GM12878 (cell line): ENCODE measurements around the gene KLHDC2. TPM values are rescaled to one million over a fixed set of nuclear protein-coding genes. Genes with fewer than 3 reads are reported as not detected.
A peak's percentile ranks its signal among the peaks of the same experiment; 100 is the strongest.

Experiments used
- ATAC-seq: fragments of 200-7000 bp; cut with Tn5 transposase; 3 replicates; pipeline ENCODE4 v1.9.1; 2020; ENCODE audit warnings: mild to moderate bottlenecking, moderate library complexity
- BruUV-seq: library from RNA; stranded (reverse); fragments of 400-500 nt; replicated peaks from 2 replicates; lab custom pipeline; 2021; lab: Mats Ljungman, UMichigan
- CTCF ChIA-PET: fragments of 300-600 bp; sonication (Branson Sonifier 250); formaldehyde crosslinking; extraction: SDS; loops from one replicate; lab custom pipeline; 2021; ENCODE audit warnings: inconsistent platforms; lab: Yijun Ruan, JAX
- POLR2A ChIA-PET: fragments of 350-600 bp; formaldehyde crosslinking; extraction: SDS; loops from one replicate; lab custom pipeline; 2021; ENCODE audit warnings: inconsistent platforms; lab: Charles Lee
- RAD21 ChIA-PET: fragments of 300-600 bp; sonication (Branson Sonifier 250); formaldehyde crosslinking; loops from one replicate; lab custom pipeline; 2023; ENCODE audit warnings: antibody characterized with exemption; ENCODE audit not compliant: unreplicated experiment; lab: Charles Lee
- SMC1A ChIA-PET: fragments of 300-600 bp; sonication (Branson Sonifier 250); formaldehyde crosslinking; loops from one replicate; lab custom pipeline; 2023; ENCODE audit not compliant: unreplicated experiment, uncharacterized antibody; lab: Charles Lee
- DNase-seq: peaks from one replicate; pipeline ENCODE4 v3.0.0-alpha.2; 2011; ENCODE audit warnings: low read depth, low spot score
- FAIRE-seq: peaks from 3 replicates; lab custom pipeline; 2011; peaks lifted over from hg19 to GRCh38; lab: Jason Lieb, UNC
- H2AFZ ChIP-seq: 2 replicates; pipeline ENCODE4 v1.6.0; 2011; ENCODE audit warnings: low read depth, low read length, control low read depth; ENCODE audit not compliant: control insufficient read depth
- H3K27ac ChIP-seq: 2 replicates; pipeline ENCODE4 v1.5.1; 2011; ENCODE audit warnings: control low read depth; ENCODE audit not compliant: control insufficient read depth, insufficient read depth
- H3K27me3 ChIP-seq, 2 experiments: replicated peaks in 1 of 2; 2 replicates each; pipeline versions ENCODE4 v1.6.0 to v1.6.1; 2011; ENCODE audit warnings: low read length in 1 of 2; ENCODE audit not compliant: control insufficient read depth in 2 of 2, insufficient read depth in 2 of 2
- H3K36me3 ChIP-seq, 2 experiments: 2 replicates each; pipeline ENCODE4 v1.5.1; 2011; ENCODE audit warnings: low read length in 1 of 2; ENCODE audit not compliant: control insufficient read depth in 2 of 2, insufficient read depth in 2 of 2
- H3K4me1 ChIP-seq: 2 replicates; pipeline ENCODE4 v1.6.1; 2011; ENCODE audit warnings: mild to moderate bottlenecking, low read length, moderate library complexity, mixed read lengths; ENCODE audit not compliant: control insufficient read depth, insufficient read depth
- H3K4me2 ChIP-seq: 2 replicates; pipeline ENCODE4 v1.6.0; 2011; ENCODE audit warnings: control low read depth; ENCODE audit not compliant: control insufficient read depth, insufficient read depth
- H3K4me3 ChIP-seq: fragments of 200-600 bp; sonication (generic); 2 replicates; pipeline ENCODE4 v1.5.1; 2016
- H3K79me2 ChIP-seq: 2 replicates; pipeline ENCODE4 v1.6.0; 2011; ENCODE audit warnings: low read length; ENCODE audit not compliant: control insufficient read depth, insufficient read depth
- H3K9ac ChIP-seq: 2 replicates; pipeline ENCODE4 v1.8.0; 2011; ENCODE audit warnings: low read length, control low read depth, mixed read lengths; ENCODE audit not compliant: control insufficient read depth, insufficient read depth
- H3K9me3 ChIP-seq: replicated peaks from 3 replicates; pipeline ENCODE4 v1.5.1; 2011; ENCODE audit warnings: mild to moderate bottlenecking, low read length; ENCODE audit not compliant: control insufficient read depth, insufficient read depth
- H4K20me1 ChIP-seq: 2 replicates; pipeline ENCODE4 v1.6.0; 2011; ENCODE audit not compliant: control insufficient read depth, insufficient read depth
- IRF5 ChIP-seq: fragments of 450-650 bp; IDR thresholded peaks from 2 replicates; pipeline ENCODE4 v1.6.1; 2017; ENCODE audit warnings: borderline replicate concordance
- PAX5 ChIP-seq: IDR thresholded peaks from 2 replicates; pipeline ENCODE4 v1.6.1; 2011; ENCODE audit warnings: low read depth, low read length, borderline replicate concordance
- PKNOX1 ChIP-seq: fragments of 450-650 bp; IDR thresholded peaks from 2 replicates; pipeline ENCODE4 v1.6.1; 2016; ENCODE audit warnings: mild to moderate bottlenecking
- SRF ChIP-seq, 2 experiments: IDR thresholded peaks; 2 replicates each; pipeline ENCODE4 v1.6.1; 2011; ENCODE audit warnings: low read depth in 2 of 2, low read length in 2 of 2, mild to moderate bottlenecking in 1 of 2, moderate library complexity in 1 of 2
- YBX1 ChIP-seq: fragments of 450-650 bp; IDR thresholded peaks from 2 replicates; pipeline ENCODE4 v1.6.1; 2016; ENCODE audit warnings: antibody characterized with exemption
- ZNF384 ChIP-seq: IDR thresholded peaks from 2 replicates; pipeline ENCODE4 v1.6.1; 2012; ENCODE audit warnings: low read depth, mild to moderate bottlenecking, low read length, improper control_type of control experiment, borderline replicate concordance
- ZZZ3 ChIP-seq: IDR thresholded peaks from 2 replicates; pipeline ENCODE4 v1.6.1; 2011; ENCODE audit warnings: low read depth; ENCODE audit not compliant: control insufficient read depth, insufficient read length
- WGBS: methylation state at CpG from one replicate; pipeline ENCODE4 v1.1.6; 2016; ENCODE audit warnings: low lambda C conversion rate; ENCODE audit not compliant: insufficient replicate concordance, insufficient coverage; ENCODE audit errors: missing lambda C conversion rate; 5-methylcytosine and 5-hydroxymethylcytosine counted together
- in situ Hi-C: fragments of 300-500 bp; cut with MboI; formaldehyde crosslinking; loops from 9 replicates; pipeline ENCODE4 v1.14.3; 2018; ENCODE audit warnings: mixed read lengths
- intact Hi-C: fragments of 100-400 bp; cut with micrococcal nuclease; formaldehyde crosslinking; loops from one replicate; pipeline ENCODE4 v1.14.2; 2022; ENCODE audit not compliant: unreplicated experiment
- polyA plus RNA-seq, 11 experiments: library from polyadenylated mRNA; depleted of rRNA in 4 of 11; unstranded in 6 of 11; stranded (reverse) in 5 of 11; fragments of >200 nt; fragmentation: Nextera tagmentation in 4 of 11; fragmentation: Illumina TruSeq in 1 of 11; extraction: Ambion mirVana in 4 of 11; extraction: Trizol in 1 of 11; gene quantifications; 1 replicate in 1 of 11; 2 replicates in 10 of 11; pipeline versions ENCODE4 v1.2.1 to v1.2.3, GENCODE V29; 2011 to 2016; ENCODE audit warnings: inconsistent platforms in 2 of 11, missing spikeins in 2 of 11, low read depth in 1 of 11
- total RNA-seq, 4 experiments: library from RNA; depleted of rRNA in 3 of 4; stranded (reverse); fragments of >200 nt in 3 of 4; fragmentation: Illumina TruSeq in 1 of 4; extraction: Trizol in 1 of 4; gene quantifications; 2 replicates each; pipeline versions ENCODE4 v1.2.1 to v1.2.3, GENCODE V29; 2013 to 2021

KLHDC2 gene
- total and polyA plus RNA-seq, 10 of the 15 experiments (the other 5 are each of a cell fraction or from before 2014, with no cell fraction given): 6.0 to 45.0 (median 24.7) TPM

- ChIA-PET RAD21 (interaction anchor here (0.6 to 3.2 kb wide), 10 partner anchors 60 to 968 kb away, joined by 3 to 18 read pairs (median 5); partner anchors contain the start of genes MGAT2, NEMF, POLE2 and RPL36AL), POLR2A (interaction anchor here (0.9 to 2.9 kb wide), 5 partner anchors 77 to 134 kb away, joined by 3 to 31 read pairs (median 7); partner anchors contain the start of genes DNAAF2 and NEMF)
- peak overlapping the region; percentile 1; the same call in 1 of the 2 replicates for H2AFZ ChIP-seq
- H3K9ac ChIP-seq: peak overlapping the region; percentile 86
- no peaks in the 10 kb centered on the region for H3K9me3 ChIP-seq
- intact Hi-C loops (loop anchor here (10.0 kb wide), 1 partner anchor 346 kb away; the partner anchor contains the start of gene VCPKMT), in situ Hi-C loops (loop anchor here (5.0 to 25.0 kb wide), 2 partner anchors 132 to 307 kb away; partner anchors contain the start of gene DNAAF2)
- H3K4me1 ChIP-seq: peaks cover 7% of the 10 kb centered on the region
- FAIRE-seq (no peak), ATAC-seq (no peak)
- H3K4me3 ChIP-seq: peak overlapping the region; percentile 93
- TF ChIP-seq YBX1: no peak
- TF ChIP-seq, all 136 proteins: peak for 0
- Histone ChIP-seq H3K4me2 (peak overlapping the region; percentile 82), H3K27me3 (no peaks in the 10 kb centered on the region), H3K27ac (peak overlapping the region; percentile 32; the same call in 1 of the 2 replicates), H4K20me1 (no peaks in the 10 kb centered on the region), H3K79me2 (peaks cover 11% of the 10 kb centered on the region), H3K36me3 (0 out of 4 replicates have a peak, but pooled peaks cover 0 to 5% of the 10 kb centered on the region in 2 experiments)
- DNase-seq: no peak
- SMC1A ChIA-PET: interaction anchor here (0.9 to 4.1 kb wide), 11 partner anchors 11 to 338 kb away, joined by 3 to 18 read pairs (median 3); partner anchors contain the start of genes DNAAF2, POLE2 and RPL36AL
- CTCF ChIA-PET: interaction anchor here (0.8 to 2.8 kb wide), 10 partner anchors 11 to 611 kb away, joined by 3 to 14 read pairs (median 4); partner anchors contain the start of genes KLHDC1 and NEMF
- 34% methylated on average over 6 of the region's 6 CpGs for WGBS
- BruUV-seq: TSS peak; percentile 71
Observed at GRCh38 chr14:49769171-49769570, 1.2 kb downstream of the KLHDC2 start.

GRCh38 chr14:49769581-49770211, 1.7 kb downstream of the KLHDC2 start:
- 81% methylated on average over 15 of the region's 15 CpGs for WGBS
- H3K27ac ChIP-seq: no peak overlapping the region
- no peak for FAIRE-seq

More at GRCh38 chr14:49769581-49770211, 1.7 kb downstream of the KLHDC2 start:
- CTCF ChIA-PET: interaction anchor here (0.8 to 2.8 kb wide), 12 partner anchors 10 to 610 kb away, joined by 3 to 14 read pairs (median 4); partner anchors contain the start of genes KLHDC1 and NEMF
- BruUV-seq: no TSS peak
- TF ChIP-seq IRF5 (no peak), ZNF384 (no peak), ZZZ3 (no peak), SRF (IDR thresholded peaks at IDR 0.05; ENCODE audit: low read depth in 2 of 2, low read length in 2 of 2) (no peak), PKNOX1 (peak; percentile 65), PAX5 (no peak)
- peak overlapping the region; percentile 93 for H3K4me3 ChIP-seq
- H3K4me2 ChIP-seq: peak overlapping the region; percentile 82
- 0 out of 4 replicates have a peak, but pooled peaks cover 0 to 5% of the 10 kb centered on the region in 2 experiments for H3K36me3 ChIP-seq
- no peak for ATAC-seq
- peak overlapping the region; percentile 86; the same call in 1 of the 2 replicates for H3K9ac ChIP-seq
- H3K27me3 ChIP-seq: no peaks in the 10 kb centered on the region
- RAD21 ChIA-PET: interaction anchor here (0.9 to 3.2 kb wide), 8 partner anchors 59 to 308 kb away, joined by 3 to 18 read pairs (median 5); partner anchors contain the start of genes MGAT2, NEMF, POLE2 and RPL36AL
- no peaks in the 10 kb centered on the region for H4K20me1 ChIP-seq
- SMC1A ChIA-PET: interaction anchor here (0.9 to 4.1 kb wide), 11 partner anchors 10 to 338 kb away, joined by 3 to 18 read pairs (median 3); partner anchors contain the start of genes DNAAF2, POLE2 and RPL36AL
- H3K4me1 ChIP-seq: peaks cover 7% of the 10 kb centered on the region
- POLR2A ChIA-PET: interaction anchor here (0.6 to 2.3 kb wide), 6 partner anchors 30 to 135 kb away, joined by 3 to 9 read pairs (median 6); partner anchors contain the start of genes DNAAF2 and NEMF
- peaks cover 11% of the 10 kb centered on the region for H3K79me2 ChIP-seq
- no peak overlapping the region for H2AFZ ChIP-seq
- DNase-seq: no peak
- H3K9me3 ChIP-seq: no peaks in the 10 kb centered on the region
- intact Hi-C loops: loop anchor here (10.0 kb wide), 1 partner anchor 345 kb away; the partner anchor contains the start of gene VCPKMT
- in situ Hi-C loops: loop anchor here (5.0 to 25.0 kb wide), 2 partner anchors 132 to 307 kb away; partner anchors contain the start of gene DNAAF2
